Esophagus muscularis mucosa (tissue), 4 donors: Measurements from ENCODE around the gene PTPN3. TPM values are rescaled to one million over a fixed set of nuclear protein-coding genes. Genes with fewer than 3 reads are reported as not detected.
"Not testable (repeated sequence)": the region's sequence is repeated elsewhere in the genome, so short reads cannot be mapped to it uniquely, and the experiment has no call there.

Experiments
- DNase-seq: peaks from one replicate; pipeline ENCODE4 v3.0.0-alpha.2; 2017; ENCODE audit errors: extremely low spot score
- H3K27ac ChIP-seq, 4 donors: fragments of 200-600 bp; sonication (generic); replicated peaks in 1 of 4; 1 replicate in 3 of 4; 2 replicates in 1 of 4; pipeline ENCODE4 v1.5.1; 2016 to 2019; ENCODE audit warnings: mild to moderate bottlenecking in 1 of 4
- H3K27me3 ChIP-seq, 4 donors: fragments of 200-600 bp; sonication (generic); one replicate each; pipeline versions ENCODE4 v1.5.1 to v1.6.0; 2016 to 2019
- H3K36me3 ChIP-seq, 4 donors: fragments of 200-600 bp; sonication (generic); one replicate each; pipeline ENCODE4 v1.5.1; 2016 to 2019
- H3K4me1 ChIP-seq, 4 donors: fragments of 200-600 bp; sonication (generic); one replicate each; pipeline ENCODE4 v1.5.1; 2016 to 2019
- H3K4me3 ChIP-seq, 4 donors: fragments of 200-600 bp; sonication (generic); 1 replicate in 2 of 4; 2 replicates in 2 of 4; pipeline ENCODE4 v1.5.1; 2016 to 2019; ENCODE audit warnings: mild to moderate bottlenecking in 4 of 4, moderate library complexity in 1 of 4
- H3K9me3 ChIP-seq, 4 donors: fragments of 200-600 bp; sonication (generic); 1 replicate in 3 of 4; 2 replicates in 1 of 4; pipeline ENCODE4 v1.5.1; 2016 to 2019
- EP300 ChIP-seq: sonication (generic); formaldehyde crosslinking; IDR thresholded peaks from one replicate; pipeline ENCODE4 v1.6.1; 2017; ENCODE audit warnings: antibody characterized with exemption
- POLR2A ChIP-seq: fragments of 450-650 bp; IDR thresholded peaks from one replicate; pipeline ENCODE4 v1.6.1; 2017; ENCODE audit warnings: antibody characterized with exemption, moderate library complexity, mild to moderate bottlenecking, low read depth
- POLR2AphosphoS5 ChIP-seq, 2 donors: sonication (generic); formaldehyde crosslinking; IDR thresholded peaks; one replicate each; pipeline ENCODE4 v1.6.1; 2017; ENCODE audit warnings: antibody characterized with exemption in 2 of 2
- WGBS: methylation state at CpG from one replicate; pipeline ENCODE4 v1.1.5; 2018; 5-methylcytosine and 5-hydroxymethylcytosine counted together
- intact Hi-C: fragments of 100-400 bp; cut with DNase I; formaldehyde crosslinking; loops from one replicate; pipeline ENCODE4 v1.15.1; 2023
- total RNA-seq, 4 donors: library from RNA; depleted of rRNA; stranded (reverse); fragments of >200 nt; gene quantifications; one replicate each; pipeline versions ENCODE4 v1.1.0 to v1.2.1, GENCODE V29; 2016
- TF ChIP-seq, protein P1 (sequence below), 3 experiments: fragments of 200-600 bp in 2 of 3; fragments of 450-650 bp in 1 of 3; sonication (generic) in 2 of 3; IDR thresholded peaks; one replicate each; pipeline ENCODE4 v1.5.1; 2017 to 2019; ENCODE audit warnings: antibody characterized with exemption in 3 of 3, mild to moderate bottlenecking in 2 of 3, moderate library complexity in 1 of 3

The PTPN3 gene
- total RNA-seq, 4 donors from 2014 or later: 0.83 to 2.0 (median 1.3) TPM

DNA sequence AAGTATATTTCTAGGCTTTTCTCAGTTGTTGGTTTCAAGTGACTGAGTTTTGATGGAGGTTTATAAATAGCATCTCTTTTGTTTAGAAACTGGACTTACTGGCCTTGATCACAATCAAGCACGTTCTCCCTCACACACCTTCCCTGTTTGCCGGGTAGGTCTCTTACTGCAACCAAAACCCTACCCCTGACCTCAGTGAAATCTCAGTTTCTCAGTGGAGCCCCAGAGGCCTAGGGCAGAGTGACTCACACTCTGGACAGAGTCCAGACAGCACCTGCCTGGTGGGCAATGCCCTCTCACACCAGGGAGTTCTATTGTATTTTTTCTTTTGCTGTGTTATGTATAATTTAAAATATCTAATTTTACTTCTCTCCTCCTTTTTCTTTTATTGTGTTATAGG, 128.8 kb downstream of the PTPN3 start:
- Histone ChIP-seq H3K4me1 (no peaks in the 10 kb centered on the region), H3K4me3 (no peak overlapping the region), H3K27ac (no peak overlapping the region), H3K36me3 (no peaks in the 10 kb centered on the region), H3K9me3 (peaks cover 0 to 5% (median 0%) of the 10 kb centered on the region in 4 donors), H3K27me3 (no peaks in the 10 kb centered on the region)
- intact Hi-C loops: no loop called here
- no peak for DNase-seq
- 78% methylated on average over 2 of the region's 2 CpGs for WGBS
- TF ChIP-seq EP300: no peak
- TF ChIP-seq, protein P1, sequence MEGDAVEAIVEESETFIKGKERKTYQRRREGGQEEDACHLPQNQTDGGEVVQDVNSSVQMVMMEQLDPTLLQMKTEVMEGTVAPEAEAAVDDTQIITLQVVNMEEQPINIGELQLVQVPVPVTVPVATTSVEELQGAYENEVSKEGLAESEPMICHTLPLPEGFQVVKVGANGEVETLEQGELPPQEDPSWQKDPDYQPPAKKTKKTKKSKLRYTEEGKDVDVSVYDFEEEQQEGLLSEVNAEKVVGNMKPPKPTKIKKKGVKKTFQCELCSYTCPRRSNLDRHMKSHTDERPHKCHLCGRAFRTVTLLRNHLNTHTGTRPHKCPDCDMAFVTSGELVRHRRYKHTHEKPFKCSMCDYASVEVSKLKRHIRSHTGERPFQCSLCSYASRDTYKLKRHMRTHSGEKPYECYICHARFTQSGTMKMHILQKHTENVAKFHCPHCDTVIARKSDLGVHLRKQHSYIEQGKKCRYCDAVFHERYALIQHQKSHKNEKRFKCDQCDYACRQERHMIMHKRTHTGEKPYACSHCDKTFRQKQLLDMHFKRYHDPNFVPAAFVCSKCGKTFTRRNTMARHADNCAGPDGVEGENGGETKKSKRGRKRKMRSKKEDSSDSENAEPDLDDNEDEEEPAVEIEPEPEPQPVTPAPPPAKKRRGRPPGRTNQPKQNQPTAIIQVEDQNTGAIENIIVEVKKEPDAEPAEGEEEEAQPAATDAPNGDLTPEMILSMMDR (IDR thresholded peaks at IDR 0.05): no peak

DNA sequence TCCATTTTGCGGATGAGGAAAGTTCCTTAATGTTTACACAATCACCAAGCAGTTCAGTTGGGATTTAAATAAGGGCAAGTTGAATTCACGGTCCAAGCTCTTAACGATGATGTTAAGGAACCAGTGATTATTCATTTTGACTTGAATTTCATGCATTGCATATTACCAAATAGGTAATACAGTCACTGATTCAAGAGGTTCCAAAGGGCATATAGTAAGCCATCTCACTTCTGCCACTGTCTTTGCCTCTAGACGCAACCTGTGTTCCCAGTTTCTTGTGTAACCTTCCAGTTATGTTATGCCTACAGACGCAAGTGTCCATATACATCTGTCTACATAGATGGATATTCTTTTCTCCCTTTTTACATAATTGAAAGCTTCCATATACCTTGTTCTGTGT, 137.3 kb downstream of the PTPN3 start:
- no peaks in the 10 kb centered on the region for H3K9me3 ChIP-seq
- no peak overlapping the region for H3K4me3 ChIP-seq
- H3K36me3 ChIP-seq: no peaks in the 10 kb centered on the region
- WGBS: 80% methylated on average over 5 of the region's 5 CpGs
- TF ChIP-seq EP300: no peak
- no peaks in the 10 kb centered on the region for H3K4me1 ChIP-seq
- H3K27ac ChIP-seq: no peak overlapping the region
- no peak for DNase-seq
- peaks cover 0 to 14% (median 0%) of the 10 kb centered on the region in 4 donors for H3K27me3 ChIP-seq
- intact Hi-C loops: no loop called here

DNA sequence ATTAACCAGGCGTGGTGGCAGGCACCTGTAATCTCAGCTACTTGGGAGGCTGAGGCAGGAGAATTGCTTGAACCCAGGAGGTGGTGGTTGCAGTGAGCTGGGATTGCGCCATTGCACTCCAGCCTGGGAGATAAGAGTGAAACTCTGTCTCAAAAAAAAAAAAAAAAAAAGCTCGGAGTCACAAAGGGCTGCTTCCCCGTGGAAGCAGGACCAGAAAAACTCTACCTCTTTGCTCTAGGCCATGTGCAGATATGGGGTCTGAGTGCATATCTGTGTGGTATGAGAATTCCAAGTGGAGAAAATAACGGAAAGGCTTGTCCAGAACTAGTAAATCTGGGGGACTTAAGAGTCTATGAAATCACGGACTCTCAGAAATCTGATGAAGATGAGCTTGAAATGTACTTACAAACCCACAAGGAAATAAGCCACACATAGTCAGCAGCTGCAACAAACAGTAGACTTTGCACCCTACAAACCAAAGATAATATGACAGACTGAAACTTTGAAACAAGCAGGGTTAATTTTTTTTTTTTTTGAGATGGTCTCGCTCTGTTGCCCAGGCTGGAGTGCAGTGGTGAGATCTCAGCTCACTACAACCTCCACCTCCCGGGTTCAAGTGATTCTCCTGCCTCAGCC, 139.0 kb downstream of the PTPN3 start:
- H3K4me1 ChIP-seq, H3K9me3 ChIP-seq, H3K4me3 ChIP-seq, H3K27ac ChIP-seq, intact Hi-C loops, H3K36me3 ChIP-seq, DNase-seq: not testable (repeated sequence)
- H3K27me3 ChIP-seq: peaks cover 0 to 22% (median 0%) of the 10 kb centered on the region in 4 donors
- WGBS: 89% methylated on average over 8 of the region's 8 CpGs

DNA sequence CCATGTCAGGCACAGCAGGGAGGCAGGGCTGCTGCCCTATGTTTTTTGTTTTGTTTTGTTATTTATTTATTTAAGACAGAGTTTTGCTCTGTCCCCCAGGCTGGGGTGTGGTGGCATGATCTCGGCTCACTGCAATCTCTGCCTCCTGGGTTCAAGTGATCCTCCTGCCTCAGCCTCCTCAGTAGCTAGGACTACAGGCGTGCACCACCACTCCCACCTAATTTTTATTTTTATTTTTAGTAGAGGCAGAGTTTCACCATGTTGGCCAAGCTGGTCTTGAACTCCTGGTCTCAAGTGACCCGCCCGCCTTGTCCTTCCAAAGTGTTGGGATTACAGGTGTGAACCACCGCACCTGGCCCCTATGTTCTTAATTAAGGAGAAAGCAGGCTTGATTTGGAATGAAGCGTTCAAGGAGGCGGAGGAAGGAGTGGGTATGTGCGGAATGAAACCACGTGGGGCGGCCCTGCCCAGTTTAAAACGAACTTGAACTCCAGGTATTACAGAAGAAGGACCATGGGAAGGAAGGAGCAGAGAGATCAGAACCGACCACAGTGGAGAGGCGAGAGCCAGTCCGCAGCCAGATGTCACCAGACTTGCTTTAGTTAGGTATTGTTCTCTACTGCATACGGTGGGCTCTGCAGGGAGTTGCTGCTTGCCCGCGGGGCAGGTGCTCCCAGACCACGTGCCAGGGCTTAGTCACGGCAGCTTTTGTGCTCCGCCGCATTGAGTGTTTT, 142.4 kb downstream of the PTPN3 start:
- H3K4me3 ChIP-seq: no peak overlapping the region
- no peaks in the 10 kb centered on the region for H3K4me1 ChIP-seq
- H3K36me3 ChIP-seq: no peaks in the 10 kb centered on the region
- no peak for TF ChIP-seq POLR2AphosphoS5 (IDR thresholded peaks at IDR 0.05)
- TF ChIP-seq, protein P1 (IDR thresholded peaks at IDR 0.05): no peak
- TF ChIP-seq POLR2A: no peak
- TF ChIP-seq EP300: no peak
- no peak for DNase-seq
- intact Hi-C loops: no loop called here
- 86% methylated on average over 20 of the region's 21 CpGs for WGBS
- peaks cover 0 to 26% (median 0%) of the 10 kb centered on the region in 4 donors for H3K27me3 ChIP-seq
- no peaks in the 10 kb centered on the region for H3K9me3 ChIP-seq
- no peak overlapping the region for H3K27ac ChIP-seq

DNA sequence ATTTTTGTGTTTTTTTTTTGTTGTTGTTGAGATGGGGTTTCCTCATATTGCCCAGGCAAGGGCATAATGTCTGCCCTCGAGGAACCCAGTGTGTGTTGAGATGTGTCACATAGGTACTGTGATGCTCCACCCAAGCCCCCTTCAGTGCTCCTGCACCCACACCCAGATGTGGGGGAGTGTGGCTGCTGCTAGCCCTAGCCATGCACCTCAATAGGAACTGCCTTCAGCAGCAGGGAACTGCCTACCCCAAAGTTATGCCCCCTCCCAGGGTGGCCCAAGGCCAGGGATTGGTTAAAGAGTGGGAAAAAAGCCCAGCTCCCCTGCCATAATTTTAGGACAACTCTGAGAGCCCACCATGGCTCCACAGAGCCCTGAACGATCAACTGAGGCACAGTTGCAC, 143.9 kb downstream of the PTPN3 start:
- Histone ChIP-seq H3K9me3 (no peaks in the 10 kb centered on the region), H3K4me1 (peaks cover 0 to 8% (median 6%) of the 10 kb centered on the region in 4 donors), H3K36me3 (no peaks in the 10 kb centered on the region), H3K4me3 (no peak overlapping the region), H3K27ac (no peak overlapping the region), H3K27me3 (peaks cover 0 to 17% (median 0%) of the 10 kb centered on the region in 4 donors)
- no peak for DNase-seq
- intact Hi-C loops: no loop called here
- TF ChIP-seq, protein P1 (IDR thresholded peaks at IDR 0.05): no peak
- TF ChIP-seq POLR2AphosphoS5 (IDR thresholded peaks at IDR 0.05): no peak
- TF ChIP-seq EP300: no peak
- no peak for TF ChIP-seq POLR2A
- 78% methylated on average over 2 of the region's 2 CpGs for WGBS
